DMS53 treated with DMSO at 0.1 percent for 48 hours (cell line): ENCODE measurements around the gene IMMP2L.

Source experiments
- DNase-seq: peaks from one replicate; lab custom pipeline; 2025; ENCODE audit not compliant: unreplicated experiment; lab: John Stamatoyannopoulos, UW

IMMP2L gene

GRCh38 chr7:110839866-110840265 lies 722.4 kb downstream of the IMMP2L start:
- peak; percentile 92 for DNase-seq

GRCh38 chr7:110835849-110836248 lies 726.4 kb downstream of the IMMP2L start:
- DNase-seq: no peak

- peak; percentile 83 for DNase-seq
Observed at GRCh38 chr7:110835218-110835617, 727.1 kb downstream of the IMMP2L start.

GRCh38 chr7:110831419-110831818 lies 730.9 kb downstream of the IMMP2L start:
- no peak for DNase-seq

- DNase-seq: no peak
Observed at GRCh38 chr7:110830778-110831177, 731.5 kb downstream of the IMMP2L start.

- no peak for DNase-seq
Observed at GRCh38 chr7:110827936-110828335, 734.4 kb downstream of the IMMP2L start.

GRCh38 chr7:110827287-110827855 lies 734.9 kb downstream of the IMMP2L start:
- no peak for DNase-seq

GRCh38 chr7:110813986-110814385 lies 748.3 kb downstream of the IMMP2L start:
- DNase-seq: no peak

GRCh38 chr7:110809832-110810231 lies 752.5 kb downstream of the IMMP2L start:
- no peak for DNase-seq

GRCh38 chr7:110808361-110808760 lies 753.9 kb downstream of the IMMP2L start:
- DNase-seq: no peak

- DNase-seq: no peak
Observed at GRCh38 chr7:110804501-110804900, 757.8 kb downstream of the IMMP2L start.

- peak; percentile 7 for DNase-seq
Observed at GRCh38 chr7:110803602-110804143, 758.6 kb downstream of the IMMP2L start.

GRCh38 chr7:110801502-110801901 lies 760.8 kb downstream of the IMMP2L start:
- DNase-seq: peak; percentile 38

GRCh38 chr7:110800984-110801383 lies 761.3 kb downstream of the IMMP2L start:
- peak; percentile 37 for DNase-seq

GRCh38 chr7:110797656-110798055 lies 764.6 kb downstream of the IMMP2L start:
- no peak for DNase-seq

- DNase-seq: no peak
Observed at GRCh38 chr7:110790992-110791391, 771.3 kb downstream of the IMMP2L start.

- no peak for DNase-seq
Observed at GRCh38 chr7:110786328-110786965, 775.8 kb downstream of the IMMP2L start.

- no peak for DNase-seq
Observed at GRCh38 chr7:110784749-110785148, 777.5 kb downstream of the IMMP2L start.

GRCh38 chr7:110780712-110781111 lies 781.6 kb downstream of the IMMP2L start:
- DNase-seq: no peak

- no peak for DNase-seq
Observed at GRCh38 chr7:110779339-110779738, 783.0 kb downstream of the IMMP2L start.

- no peak for DNase-seq
Observed at GRCh38 chr7:110775046-110775445, 787.2 kb downstream of the IMMP2L start.

GRCh38 chr7:110774071-110774470 lies 788.2 kb downstream of the IMMP2L start:
- DNase-seq: peak; percentile 92

GRCh38 chr7:110772615-110773014 lies 789.7 kb downstream of the IMMP2L start:
- DNase-seq: no peak
